Testis (tissue), 3 donors: ENCODE results near the gene BCKDK. TPM values are rescaled to one million over a fixed set of nuclear protein-coding genes. Genes with fewer than 3 reads are reported as not detected.

Experiments
- DNase-seq: peaks from one replicate; pipeline ENCODE4 v3.0.0-alpha.2; 2019
- H3K27ac ChIP-seq, 2 donors: fragments of 200-600 bp; sonication (generic); one replicate each; pipeline ENCODE4 v1.5.1; 2019
- H3K27me3 ChIP-seq: fragments of 200-600 bp; sonication (generic); one replicate; pipeline ENCODE4 v1.5.1; 2019
- H3K36me3 ChIP-seq: fragments of 200-600 bp; sonication (generic); one replicate; pipeline ENCODE4 v1.5.1; 2017; ENCODE audit warnings: low read depth; ENCODE audit errors: missing control alignments
- H3K4me1 ChIP-seq: fragments of 200-600 bp; sonication (generic); one replicate; pipeline ENCODE4 v1.5.1; 2019
- H3K4me3 ChIP-seq, 2 donors: fragments of 200-600 bp; sonication (generic); one replicate each; pipeline ENCODE4 v1.5.1; 2017 to 2019
- H3K9me3 ChIP-seq: fragments of 200-600 bp; sonication (generic); one replicate; pipeline ENCODE4 v1.5.1; 2017
- CTCF ChIP-seq, 3 experiments: fragments of 450-650 bp in 2 of 3; fragments of 200-600 bp in 1 of 3; sonication (generic) in 1 of 3; IDR thresholded peaks; one replicate each; pipeline ENCODE4 v1.5.1; 2016 to 2019; ENCODE audit warnings: antibody characterized with exemption in 3 of 3, mild to moderate bottlenecking in 2 of 3, moderate library complexity in 1 of 3
- POLR2A ChIP-seq: fragments of 450-650 bp; IDR thresholded peaks from one replicate; pipeline ENCODE4 v1.6.1; 2017; ENCODE audit warnings: antibody characterized with exemption, mild to moderate bottlenecking, moderate library complexity
- WGBS, 2 donors: methylation state at CpG; one replicate each; pipeline ENCODE4 v1.1.5; 2018; 5-methylcytosine and 5-hydroxymethylcytosine counted together
- intact Hi-C: fragments of 100-400 bp; cut with DNase I; formaldehyde crosslinking; loops from one replicate; pipeline ENCODE4 v1.15.1; 2023; ENCODE audit warnings: low total_unique reads
- polyA plus RNA-seq: library from polyadenylated mRNA; stranded (reverse); fragments of 350-450 nt; fragmentation: Illumina TruSeq; extraction: RNeasy Lipid Tissue Mini Kit (QIAGEN cat#74804); gene quantifications from one replicate; pipeline ENCODE4 v1.2.3, GENCODE V29; 2014; ENCODE audit warnings: low read depth, low replicate concordance; ENCODE audit not compliant: insufficient read depth
- total RNA-seq, 2 donors: library from RNA; depleted of rRNA; stranded (reverse); fragments of >200 nt; gene quantifications; one replicate each; pipeline ENCODE4 v1.2.3, GENCODE V29; 2016

BCKDK gene
- total and polyA plus RNA-seq, 3 donors from 2014 or later: 34.5 to 69.1 (median 68.8) TPM

GRCh38 chr16:31157136-31157535 is 49.0 kb downstream of the BCKDK start:
- no peaks in the 10 kb centered on the region for H3K36me3 ChIP-seq
- no peaks in the 10 kb centered on the region for H3K9me3 ChIP-seq
- 44 to 53% methylated on average over 8 of the region's 8 CpGs for WGBS, 2 donors
- H3K27ac ChIP-seq: no peak overlapping the region
- intact Hi-C loops: no loop called here
- no peak for TF ChIP-seq CTCF (IDR thresholded peaks at IDR 0.05)
- TF ChIP-seq POLR2A: no peak
- H3K4me3 ChIP-seq: no peak overlapping the region
- H3K4me1 ChIP-seq: peaks cover 5% of the 10 kb centered on the region
- DNase-seq: peak; percentile 62
- H3K27me3 ChIP-seq: no peaks in the 10 kb centered on the region

Other genes starting within 250 kb of the BCKDK start
- 10 to 100 TPM; 49.6 to 57.4 TPM for gene BCL7C, start 214.3 kb upstream of the BCKDK start, total RNA-seq
- 40.2 TPM for gene BCL7C, start 214.3 kb upstream of the BCKDK start, polyA plus RNA-seq
- gene CTF1, start 211.8 kb upstream of the BCKDK start, total RNA-seq: 1 to 10 TPM; 5.9 to 9.0 TPM
- gene CTF1, start 211.8 kb upstream of the BCKDK start, polyA plus RNA-seq: 5.6 TPM
- 100 to 1,000 TPM; 142 to 149 TPM for gene FBXL19, start 184.8 kb upstream of the BCKDK start, total RNA-seq
- gene FBXL19, start 184.8 kb upstream of the BCKDK start, polyA plus RNA-seq: 47.0 TPM
- gene ORAI3, start 159.3 kb upstream of the BCKDK start, total RNA-seq: 10 to 100 TPM; 68.6 to 75.0 TPM
- 29.1 TPM for gene ORAI3, start 159.3 kb upstream of the BCKDK start, polyA plus RNA-seq
- 10 to 100 TPM; 45.7 to 45.8 TPM for gene SETD1A, start 150.6 kb upstream of the BCKDK start, total RNA-seq
- 41.4 TPM for gene SETD1A, start 150.6 kb upstream of the BCKDK start, polyA plus RNA-seq
- gene HSD3B7, start 123.2 kb upstream of the BCKDK start, total RNA-seq: 1 to 10 TPM; 5.7 to 7.4 TPM
- gene HSD3B7, start 123.2 kb upstream of the BCKDK start, polyA plus RNA-seq: 8.9 TPM
- 1 to 10 TPM; 6.3 to 8.7 TPM for gene STX1B, start 97.7 kb upstream of the BCKDK start, total RNA-seq
- gene STX1B, start 97.7 kb upstream of the BCKDK start, polyA plus RNA-seq: 5.8 TPM
- 10 to 100 TPM; 50.9 to 56.9 TPM for gene STX4, start 74.8 kb upstream of the BCKDK start, total RNA-seq
- 37.1 TPM for gene STX4, start 74.8 kb upstream of the BCKDK start, polyA plus RNA-seq
- gene ZNF668, start 34.1 kb upstream of the BCKDK start, total RNA-seq: 10 to 100 TPM; 17.2 to 20.2 TPM
- 10.1 TPM for gene ZNF668, start 34.1 kb upstream of the BCKDK start, polyA plus RNA-seq
- gene ZNF646, start 34.0 kb upstream of the BCKDK start, total RNA-seq: 10 to 100 TPM; 68.9 to 74.0 TPM
- 80.3 TPM for gene ZNF646, start 34.0 kb upstream of the BCKDK start, polyA plus RNA-seq
- 1 to 10 TPM; 2.7 to 6.1 TPM for gene PRSS53, start 19.4 kb upstream of the BCKDK start, total RNA-seq
- 1.1 TPM for gene PRSS53, start 19.4 kb upstream of the BCKDK start, polyA plus RNA-seq
- gene VKORC1, start 13.6 kb upstream of the BCKDK start, total RNA-seq: 100 to 1,000 TPM; 102 to 183 TPM
- gene VKORC1, start 13.6 kb upstream of the BCKDK start, polyA plus RNA-seq: 102 TPM
- 100 to 1,000 TPM in 1 of 2 donors, 10 to 100 TPM in 1; 96.9 to 111 TPM for gene KAT8, start 9.3 kb downstream of the BCKDK start, total RNA-seq
- 86.0 TPM for gene KAT8, start 9.3 kb downstream of the BCKDK start, polyA plus RNA-seq
- under 1 TPM; 0.74 to 0.79 TPM for gene PRSS8, start 27.3 kb downstream of the BCKDK start, total RNA-seq
- gene PRSS8, start 27.3 kb downstream of the BCKDK start, polyA plus RNA-seq: 1.5 TPM
- 1 to 10 TPM; 7.1 to 8.3 TPM for gene PRSS36, start 41.7 kb downstream of the BCKDK start, total RNA-seq
- gene PRSS36, start 41.7 kb downstream of the BCKDK start, polyA plus RNA-seq: 5.4 TPM
- 100 to 1,000 TPM; 205 to 217 TPM for gene FUS, start 71.8 kb downstream of the BCKDK start, total RNA-seq
- 423 TPM for gene FUS, start 71.8 kb downstream of the BCKDK start, polyA plus RNA-seq
- gene PYCARD, start 94.4 kb downstream of the BCKDK start, total RNA-seq: 10 to 100 TPM in 1 of 2 donors, 1 to 10 TPM in 1; 2.6 to 11.1 TPM
- gene PYCARD, start 94.4 kb downstream of the BCKDK start, polyA plus RNA-seq: 8.7 TPM
- under 1 TPM; 0.50 to 0.55 TPM for gene TRIM72, start 105.7 kb downstream of the BCKDK start, total RNA-seq
- 0.58 TPM for gene TRIM72, start 105.7 kb downstream of the BCKDK start, polyA plus RNA-seq
- gene PYDC1, start 108.7 kb downstream of the BCKDK start, total RNA-seq: not detected
- gene PYDC1, start 108.7 kb downstream of the BCKDK start, polyA plus RNA-seq: not detected
- 1 to 10 TPM; 4.4 to 7.7 TPM for gene ITGAM, start 151.6 kb downstream of the BCKDK start, total RNA-seq
- gene ITGAM, start 151.6 kb downstream of the BCKDK start, polyA plus RNA-seq: 7.1 TPM
- 1 to 10 TPM in 1 of 2 donors, under 1 TPM in 1; 0.63 to 2.8 TPM for gene ITGAX, start 246.8 kb downstream of the BCKDK start, total RNA-seq
- gene ITGAX, start 246.8 kb downstream of the BCKDK start, polyA plus RNA-seq: 3.4 TPM